ENCODE data around the gene EPO. TPM values are rescaled to one million over a fixed set of nuclear protein-coding genes. Genes with fewer than 3 reads are reported as not detected.

The EPO gene
- total and polyA plus RNA-seq, 2 donors (not counting 1 experiment from before 2014, with no cell fraction given), result 0.10 TPM; not detected in 1

DNA sequence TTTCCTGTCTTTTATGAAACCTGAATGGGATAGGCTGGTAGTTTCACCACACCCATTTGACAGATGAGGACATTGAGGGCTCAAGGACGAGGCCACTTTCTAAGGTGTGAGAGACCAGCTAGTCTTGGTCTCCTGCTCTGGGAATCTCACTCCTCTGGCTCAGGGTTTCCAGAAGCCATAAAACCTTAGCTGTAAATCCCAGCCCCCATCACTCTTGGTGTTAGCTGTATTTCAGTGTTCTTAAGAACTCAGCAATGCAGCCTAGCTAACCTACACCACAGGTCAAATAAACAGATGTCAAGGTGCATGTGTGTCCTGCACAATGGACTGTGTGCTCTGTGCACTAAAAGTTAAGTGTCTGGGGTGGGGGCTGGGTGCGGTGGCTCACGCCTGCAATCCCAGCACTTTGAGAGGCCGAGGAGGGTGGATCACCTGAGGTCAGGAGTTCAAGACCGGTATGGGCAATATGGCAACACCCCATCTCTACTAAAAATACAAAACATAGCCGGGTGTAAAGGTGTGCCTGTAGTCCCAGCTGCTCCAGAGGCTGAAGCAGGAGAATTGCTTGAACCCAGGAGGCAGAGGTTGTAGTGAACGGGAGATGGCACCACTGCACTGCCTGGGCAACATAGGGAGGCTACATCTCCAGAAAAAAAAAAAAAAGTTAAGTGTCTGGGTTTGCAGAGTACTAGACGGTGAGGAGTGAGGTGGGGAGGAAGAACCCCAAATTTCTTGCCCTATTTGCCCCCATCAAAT lies 567 bp upstream of the EPO start:
- no peak for ATAC-seq (ENCODE audit: low read depth)
- no peak overlapping the region for H3K27ac Mint-ChIP-seq
- Histone ChIP-seq H3K9me3 (ENCODE audit: control extremely low read depth in 1 of 3, control insufficient read depth in 2 of 3, insufficient read depth in 1 of 3, low read length in 2 of 3) (peaks cover 0 to 30% (median 0%) of the 10 kb centered on the region in 3 donors), H3K9ac (ENCODE audit: low read length) (no peak overlapping the region), H3K27me3 (replicated peaks in 1 of 4; ENCODE audit: control extremely low read depth in 1 of 4, control insufficient read depth in 3 of 4, insufficient read depth in 4 of 4, low read length in 3 of 4) (peaks cover 0 to 67% (median 19%) of the 10 kb centered on the region in 4 experiments), H4K20me1 (ENCODE audit: control insufficient read depth, insufficient read depth, low read length, poor library complexity, severe bottlenecking) (no peaks in the 10 kb centered on the region), H3K79me2 (ENCODE audit: control insufficient read depth, insufficient read depth, low read length) (no peaks in the 10 kb centered on the region), H3K4me1 (ENCODE audit: control insufficient read depth in 2 of 2, insufficient read depth in 2 of 2, low read length in 2 of 2) (peaks cover 7 to 13% of the 10 kb centered on the region in 2 donors), H3K36me3 (replicated peaks in 1 of 2; ENCODE audit: control extremely low read depth in 1 of 2, control insufficient read depth in 1 of 2, extremely low read depth in 1 of 2, insufficient read depth in 2 of 2, low read length in 1 of 2) (no peaks in the 10 kb centered on the region), H3K4me3 (ENCODE audit: control extremely low read depth in 1 of 5, extremely low read depth in 1 of 5, insufficient read depth in 1 of 5, low read depth in 2 of 5, low read length in 4 of 5) (no peak overlapping the region), H3K4me2 (replicated peaks; ENCODE audit: low read depth, low read length, poor library complexity, severe bottlenecking) (no peak overlapping the region), H3K27ac (ENCODE audit: low read length in 2 of 2) (no peak overlapping the region), H2AFZ (ENCODE audit: insufficient read depth, low read depth, low read length, poor library complexity, severe bottlenecking) (no peak overlapping the region)
- peaks cover 1% of the 10 kb centered on the region for H3K4me1 Mint-ChIP-seq
- POLR2A ChIA-PET, result no interaction called here
- WGBS (ENCODE audit: insufficient coverage), result 80% methylated on average over 1 of the region's 8 CpGs
- H3K27me3 Mint-ChIP-seq, result peaks cover 42% of the 10 kb centered on the region
- DNase-seq, result no peak
- H3K9me3 Mint-ChIP-seq (ENCODE audit: insufficient read depth), result peaks cover 8% of the 10 kb centered on the region
- no peak overlapping the region for H3K4me3 Mint-ChIP-seq
- TF ChIP-seq, protein P1, sequence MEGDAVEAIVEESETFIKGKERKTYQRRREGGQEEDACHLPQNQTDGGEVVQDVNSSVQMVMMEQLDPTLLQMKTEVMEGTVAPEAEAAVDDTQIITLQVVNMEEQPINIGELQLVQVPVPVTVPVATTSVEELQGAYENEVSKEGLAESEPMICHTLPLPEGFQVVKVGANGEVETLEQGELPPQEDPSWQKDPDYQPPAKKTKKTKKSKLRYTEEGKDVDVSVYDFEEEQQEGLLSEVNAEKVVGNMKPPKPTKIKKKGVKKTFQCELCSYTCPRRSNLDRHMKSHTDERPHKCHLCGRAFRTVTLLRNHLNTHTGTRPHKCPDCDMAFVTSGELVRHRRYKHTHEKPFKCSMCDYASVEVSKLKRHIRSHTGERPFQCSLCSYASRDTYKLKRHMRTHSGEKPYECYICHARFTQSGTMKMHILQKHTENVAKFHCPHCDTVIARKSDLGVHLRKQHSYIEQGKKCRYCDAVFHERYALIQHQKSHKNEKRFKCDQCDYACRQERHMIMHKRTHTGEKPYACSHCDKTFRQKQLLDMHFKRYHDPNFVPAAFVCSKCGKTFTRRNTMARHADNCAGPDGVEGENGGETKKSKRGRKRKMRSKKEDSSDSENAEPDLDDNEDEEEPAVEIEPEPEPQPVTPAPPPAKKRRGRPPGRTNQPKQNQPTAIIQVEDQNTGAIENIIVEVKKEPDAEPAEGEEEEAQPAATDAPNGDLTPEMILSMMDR (IDR thresholded peaks at IDR 0.05), result no peak
- TF ChIP-seq EZH2 (IDR thresholded peaks at IDR 0.05; ENCODE audit: borderline replicate concordance, insufficient read depth, low read depth, low read length, poor library complexity, severe bottlenecking), result no peak
- CTCF ChIA-PET, result interaction anchor here (0.7 to 0.8 kb wide), 3 partner anchors 20 to 171 kb away, joined by 3 to 4 read pairs (median 3); no protein-coding TSS in a partner anchor
- intact Hi-C loops (cut with micrococcal nuclease), result no loop called here
